Colonic mucosa (tissue), 4 donors: ENCODE results near the gene TMEM154. TPM values are rescaled to one million over a fixed set of nuclear protein-coding genes. Genes with fewer than 3 reads are reported as not detected.

Experiments used
- DNase-seq: peaks from one replicate; pipeline ENCODE4 v3.0.0-alpha.2; 2020
- H3K27ac ChIP-seq: fragments of 200-600 bp; one replicate; pipeline ENCODE4 v1.8.0; 2021
- H3K27me3 ChIP-seq: fragments of 200-600 bp; one replicate; pipeline ENCODE4 v1.8.0; 2021
- H3K36me3 ChIP-seq: fragments of 200-600 bp; one replicate; pipeline ENCODE4 v1.8.0; 2021
- H3K4me1 ChIP-seq: fragments of 200-600 bp; one replicate; pipeline ENCODE4 v1.8.0; 2021; ENCODE audit warnings: mild to moderate bottlenecking
- H3K4me3 ChIP-seq: fragments of 200-600 bp; one replicate; pipeline ENCODE4 v1.8.0; 2021
- H3K9ac ChIP-seq, 2 donors: one replicate each; pipeline ENCODE4 v1.7.0; 2013; ENCODE audit warnings: control low read depth in 2 of 2, low read depth in 2 of 2, low read length in 2 of 2
- H3K9me3 ChIP-seq: fragments of 200-600 bp; one replicate; pipeline ENCODE4 v1.8.0; 2021
- CTCF ChIP-seq: fragments of 200-600 bp; IDR thresholded peaks from one replicate; pipeline ENCODE4 v1.8.0; 2022; ENCODE audit warnings: antibody characterized with exemption, mild to moderate bottlenecking
- intact Hi-C: fragments of 100-400 bp; cut with DNase I; formaldehyde crosslinking; loops from one replicate; pipeline ENCODE4 v1.14.1; 2022
- total RNA-seq, 2 donors: library from RNA; stranded (reverse); fragmentation: NEBNext Ultra II Directional in 1 of 2; extraction: Animal tissue kit (Norgen Biotek cat#: 25700) in 1 of 2; gene quantifications; one replicate each; pipeline ENCODE4 v1.2.1, GENCODE V29; 2021
- donor health status: healthy.
- donor health status: DM: no; HTN: no; CAD: no.
- donor health status: DM: no; HTN: no; CAD: no.

Gene TMEM154
- total RNA-seq, 2 donors from 2014 or later, result 1.5 to 3.5 TPM

DNA sequence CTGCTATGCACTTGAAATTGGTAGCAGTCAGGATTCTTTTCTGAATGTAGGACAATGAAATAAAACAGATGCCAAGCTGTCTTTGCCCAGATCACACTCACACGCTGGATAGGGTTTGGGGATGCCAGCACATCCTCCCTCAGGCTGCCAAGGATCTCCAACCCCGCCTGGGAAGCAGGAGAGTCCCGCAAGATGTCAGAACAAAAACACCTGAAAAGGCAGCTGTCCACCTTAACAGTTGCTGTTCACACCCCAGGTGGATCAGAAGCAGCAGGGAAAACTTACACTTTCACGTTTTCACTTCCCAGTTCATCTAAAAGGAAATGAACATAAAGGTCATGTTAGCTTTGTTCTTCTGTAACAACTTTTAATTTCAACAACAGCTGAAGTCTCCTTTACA lies 35.7 kb downstream of the TMEM154 start:
- no peak overlapping the region for H3K27ac ChIP-seq
- no peaks in the 10 kb centered on the region for H3K4me1 ChIP-seq
- no peaks in the 10 kb centered on the region for H3K36me3 ChIP-seq
- no peak overlapping the region for H3K4me3 ChIP-seq
- H3K27me3 ChIP-seq, result no peaks in the 10 kb centered on the region
- intact Hi-C loops, result no loop called here
- TF ChIP-seq CTCF, result no peak
- no peak for DNase-seq
- H3K9me3 ChIP-seq, result no peaks in the 10 kb centered on the region
- H3K9ac ChIP-seq, result peak overlapping the region in 1 of 2 donors; percentile 1

- no peak overlapping the region for H3K9ac ChIP-seq
- no peak overlapping the region for H3K4me3 ChIP-seq
- intact Hi-C loops, result no loop called here
- H3K27ac ChIP-seq, result no peak overlapping the region
- peak; percentile 42 for DNase-seq
- TF ChIP-seq CTCF, result no peak
- no peaks in the 10 kb centered on the region for H3K36me3 ChIP-seq
- H3K4me1 ChIP-seq, result no peaks in the 10 kb centered on the region
- H3K9me3 ChIP-seq, result no peaks in the 10 kb centered on the region
- H3K27me3 ChIP-seq, result no peaks in the 10 kb centered on the region
Observed at GRCh38 chr4:152643153-152644035, 36.4 kb downstream of the TMEM154 start.

DNA sequence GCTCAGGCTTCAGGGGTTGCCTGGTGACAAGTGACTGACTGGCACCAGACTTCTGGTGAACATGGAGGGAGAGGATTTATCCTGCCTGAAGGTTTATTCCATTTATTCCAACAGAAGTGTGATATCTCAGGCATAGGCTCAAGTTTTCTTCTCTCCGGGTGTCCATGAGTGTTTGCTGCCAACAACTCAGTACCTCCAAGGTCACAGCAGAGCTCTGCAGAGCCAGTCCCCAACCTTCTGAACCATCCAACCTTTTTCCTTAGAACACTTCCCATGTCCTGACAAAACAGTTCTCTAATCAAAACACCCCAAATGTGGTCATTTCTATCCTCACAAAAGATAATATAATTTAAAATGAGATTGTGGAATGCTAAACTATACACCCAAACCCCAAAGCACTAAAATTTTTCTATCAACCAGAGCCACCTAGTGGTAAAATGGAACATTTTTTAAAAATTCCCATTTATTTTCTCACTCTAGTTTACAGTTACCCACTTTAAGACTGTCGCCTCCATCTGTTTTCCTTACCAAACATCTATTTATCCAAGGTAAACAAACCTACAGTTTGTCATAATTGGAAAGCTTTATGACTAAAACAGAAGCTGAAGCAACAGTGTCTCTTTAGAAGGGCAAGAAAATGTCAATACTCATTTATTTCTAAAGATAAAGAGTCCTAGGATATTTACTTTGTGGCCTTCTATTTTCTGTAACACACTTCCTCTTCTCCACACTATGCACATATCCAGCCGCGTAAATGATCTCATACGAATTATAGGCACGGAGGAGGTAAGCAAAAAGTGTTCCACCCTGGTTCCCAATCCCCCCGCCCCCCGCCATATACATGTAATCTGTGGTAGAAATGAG lies 39.5 kb downstream of the TMEM154 start:
- no peak overlapping the region for H3K27ac ChIP-seq
- no peaks in the 10 kb centered on the region for H3K36me3 ChIP-seq
- no peak overlapping the region for H3K4me3 ChIP-seq
- no peaks in the 10 kb centered on the region for H3K4me1 ChIP-seq
- no peaks in the 10 kb centered on the region for H3K27me3 ChIP-seq
- intact Hi-C loops, result loop anchor here (2.0 kb wide), 1 partner anchor 139 kb away; no protein-coding TSS in a partner anchor
- DNase-seq, result no peak
- peak; percentile 54 for TF ChIP-seq CTCF
- no peak overlapping the region for H3K9ac ChIP-seq
- no peaks in the 10 kb centered on the region for H3K9me3 ChIP-seq

GRCh38 chr4:152635851-152636250 lies 43.9 kb downstream of the TMEM154 start:
- intact Hi-C loops, result no loop called here
- no peaks in the 10 kb centered on the region for H3K4me1 ChIP-seq
- no peak overlapping the region for H3K27ac ChIP-seq
- no peak for DNase-seq
- no peak for TF ChIP-seq CTCF
- H3K27me3 ChIP-seq, result no peaks in the 10 kb centered on the region
- H3K9me3 ChIP-seq, result no peaks in the 10 kb centered on the region
- H3K4me3 ChIP-seq, result no peak overlapping the region
- no peak overlapping the region for H3K9ac ChIP-seq
- H3K36me3 ChIP-seq, result no peaks in the 10 kb centered on the region

GRCh38 chr4:152634110-152634760 lies 45.6 kb downstream of the TMEM154 start:
- intact Hi-C loops, result no loop called here
- DNase-seq, result no peak
- Histone ChIP-seq H3K9ac (no peak overlapping the region), H3K27ac (no peak overlapping the region), H3K36me3 (no peaks in the 10 kb centered on the region), H3K4me1 (no peaks in the 10 kb centered on the region), H3K27me3 (no peaks in the 10 kb centered on the region), H3K4me3 (no peak overlapping the region), H3K9me3 (no peaks in the 10 kb centered on the region)
- no peak for TF ChIP-seq CTCF
